ENCODE results near the gene PRSS35.

DNA sequence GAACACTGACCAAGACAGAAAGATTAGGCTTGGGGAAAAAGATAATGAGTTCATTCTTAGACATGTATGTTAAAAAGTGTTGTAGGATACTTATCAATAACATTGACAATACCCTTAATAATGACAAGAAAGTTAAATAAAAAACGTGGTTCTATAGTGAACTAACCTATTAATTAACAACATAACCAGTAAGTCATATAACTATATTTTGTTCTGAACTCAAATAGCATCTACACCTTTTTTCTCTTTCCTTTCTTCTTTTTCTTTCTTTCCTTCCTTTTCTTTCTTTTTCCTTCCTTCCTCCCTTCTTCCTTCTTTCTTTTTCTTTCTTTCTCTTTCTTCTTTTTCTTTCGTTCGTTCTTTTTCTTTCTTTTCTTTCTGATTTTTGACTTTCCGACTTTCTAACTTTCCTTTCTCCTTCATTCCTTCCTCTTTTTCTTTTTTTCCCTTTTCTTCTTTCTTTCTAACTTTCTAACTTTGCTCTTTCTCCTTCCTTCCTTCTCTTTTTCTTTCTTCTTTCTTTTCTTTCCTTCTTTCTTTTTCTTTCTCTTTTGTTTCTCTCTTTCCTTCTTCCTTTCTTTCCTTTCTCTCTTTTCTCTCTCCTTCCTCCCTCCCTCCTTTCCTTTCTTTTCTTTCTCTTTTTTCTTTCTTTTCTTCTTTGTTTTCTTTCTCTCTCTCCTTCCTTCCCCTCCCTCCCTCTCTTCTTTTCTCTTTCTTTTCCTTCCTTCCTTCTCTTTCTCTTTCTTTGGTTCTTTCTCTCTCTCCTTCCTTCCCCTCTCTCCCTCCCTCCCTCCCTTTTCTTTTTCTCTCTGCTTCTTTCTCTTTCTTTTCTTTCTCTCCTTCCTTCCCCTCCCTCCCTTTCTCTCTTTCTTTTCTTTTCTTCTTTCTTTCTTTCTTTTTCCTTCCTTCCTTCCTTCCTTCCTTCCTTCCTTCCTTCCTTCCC is 24.6 kb downstream of the PRSS35 start:
- TF ChIP-seq, protein P1, sequence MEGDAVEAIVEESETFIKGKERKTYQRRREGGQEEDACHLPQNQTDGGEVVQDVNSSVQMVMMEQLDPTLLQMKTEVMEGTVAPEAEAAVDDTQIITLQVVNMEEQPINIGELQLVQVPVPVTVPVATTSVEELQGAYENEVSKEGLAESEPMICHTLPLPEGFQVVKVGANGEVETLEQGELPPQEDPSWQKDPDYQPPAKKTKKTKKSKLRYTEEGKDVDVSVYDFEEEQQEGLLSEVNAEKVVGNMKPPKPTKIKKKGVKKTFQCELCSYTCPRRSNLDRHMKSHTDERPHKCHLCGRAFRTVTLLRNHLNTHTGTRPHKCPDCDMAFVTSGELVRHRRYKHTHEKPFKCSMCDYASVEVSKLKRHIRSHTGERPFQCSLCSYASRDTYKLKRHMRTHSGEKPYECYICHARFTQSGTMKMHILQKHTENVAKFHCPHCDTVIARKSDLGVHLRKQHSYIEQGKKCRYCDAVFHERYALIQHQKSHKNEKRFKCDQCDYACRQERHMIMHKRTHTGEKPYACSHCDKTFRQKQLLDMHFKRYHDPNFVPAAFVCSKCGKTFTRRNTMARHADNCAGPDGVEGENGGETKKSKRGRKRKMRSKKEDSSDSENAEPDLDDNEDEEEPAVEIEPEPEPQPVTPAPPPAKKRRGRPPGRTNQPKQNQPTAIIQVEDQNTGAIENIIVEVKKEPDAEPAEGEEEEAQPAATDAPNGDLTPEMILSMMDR (conservative IDR thresholded peaks at IDR 0.05; ENCODE audit: low read length): no peak
- no peak for TF ChIP-seq EZH2phosphoT487 (IDR thresholded peaks at IDR 0.05; ENCODE audit: borderline replicate concordance)

Measured in Loucy (cell line).